Measurements from ENCODE around the gene PCNX3. TPM values are rescaled to one million over a fixed set of nuclear protein-coding genes. Genes with fewer than 3 reads are reported as not detected.
A peak's percentile ranks its signal among the peaks of the same experiment; 100 is the strongest.

PCNX3 gene
- total RNA-seq, 1 experiment from 2014 or later: 50.4 TPM

DNA sequence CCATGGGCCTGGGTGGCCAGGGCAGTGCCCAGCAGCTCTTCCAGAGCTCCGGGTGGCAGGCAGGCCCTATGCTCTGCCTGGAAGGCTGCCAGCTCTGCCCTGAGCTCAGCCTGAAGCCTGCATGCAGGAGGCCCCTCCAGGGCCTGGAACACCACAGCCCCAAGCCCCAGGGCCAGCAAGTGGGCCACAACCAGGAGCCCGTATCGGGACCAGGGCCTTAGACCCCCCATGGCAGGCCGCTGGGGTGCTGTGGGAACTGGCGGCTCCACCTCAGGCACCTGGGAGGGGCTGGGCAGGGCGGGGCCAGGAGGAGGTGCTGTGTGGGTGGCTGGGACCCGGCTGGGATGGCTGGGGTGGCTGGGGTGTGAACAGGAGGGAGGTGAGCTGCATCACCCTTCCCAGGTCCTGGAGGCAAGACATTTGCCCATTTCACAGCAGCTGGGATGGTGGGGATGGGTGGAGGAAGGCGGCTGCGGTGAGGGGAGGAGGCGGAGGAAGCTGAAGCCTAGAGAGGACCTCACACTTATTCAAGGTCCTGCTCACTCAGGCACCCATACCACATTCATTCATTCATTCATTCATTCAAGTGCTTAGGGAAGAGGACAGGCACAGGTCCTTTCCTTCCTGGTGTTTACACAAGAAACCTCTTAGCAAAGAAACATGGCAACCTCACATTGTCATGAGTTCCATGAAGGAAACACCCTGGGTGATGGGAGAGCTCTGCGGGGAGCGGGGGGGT, 19.9 kb upstream of the PCNX3 start, which contains the start of gene KCNK7:
KCNK7 (minus strand) TSS at position 258 of the 739 bp plus-strand sequence; CDS start at position 230, 28 bp downstream.
- Histone ChIP-seq H3K4me3 (replicated peaks in 1 of 2; ENCODE audit: low read depth in 1 of 2, low read length in 2 of 2) (no peak within 1 kb of the TSS), H3K4me1 (ENCODE audit: control insufficient read depth in 1 of 2, insufficient read depth in 2 of 2, low read length in 2 of 2) (peaks cover 12 to 19% of the 10 kb centered on the region in 2 experiments), H3K9me2 (ENCODE audit: insufficient read depth) (no peaks in the 10 kb centered on the region), H3K27ac (ENCODE audit: low read depth, low read length) (no peak within 1 kb of the TSS; the same call in 1 of the 2 replicates), H3K9me3 (ENCODE audit: control insufficient read depth in 1 of 2, insufficient read depth in 1 of 2, low read depth in 1 of 2, low read length in 2 of 2) (no peaks in the 10 kb centered on the region), H3K79me2 (ENCODE audit: insufficient read depth, low read length) (no peaks in the 10 kb centered on the region), H3K9ac (ENCODE audit: low read length) (no peak within 1 kb of the TSS), H3K4me2 (ENCODE audit: low read length) (peak within 1 kb of the TSS; percentile 36), H4K20me1 (ENCODE audit: insufficient read depth) (no peaks in the 10 kb centered on the region), H3K27me3 (ENCODE audit: insufficient read depth, low read length) (no peaks in the 10 kb centered on the region), H2AFZ (ENCODE audit: low read depth, low read length, poor library complexity, severe bottlenecking) (no peak within 1 kb of the TSS), H3K36me3 (ENCODE audit: control insufficient read depth in 1 of 2, insufficient read depth in 2 of 2, low read length in 2 of 2) (peaks cover 0 to 6% of the 10 kb centered on the region in 2 experiments; a peak in 1 of 4 replicates)
- RAD21 ChIA-PET (ENCODE audit: low non-redundant PET in 1 of 2, low total read pairs in 2 of 2, uncharacterized antibody in 2 of 2, unreplicated experiment in 2 of 2): no interaction called here
- ATAC-seq: peak; percentile 63
- CTCF ChIA-PET: interaction anchor here (3.5 kb wide), 1 partner anchor 54 kb away, joined by 28 read pairs; no protein-coding TSS in a partner anchor
- DNase-seq (ENCODE audit: low read depth, low spot score): no peak
- intact Hi-C loops (cut with micrococcal nuclease): no loop called here
- BruUV-seq (replicated peaks): no TSS peak
- POLR2A ChIA-PET: no interaction called here
- no peak for TF ChIP-seq ELF1 (IDR thresholded peaks at IDR 0.05; ENCODE audit: borderline replicate concordance, low read depth)
- no peak for TF ChIP-seq YY1 (IDR thresholded peaks at IDR 0.05; ENCODE audit: extremely low read depth, insufficient replicate concordance, low read depth, low read length)
- TF ChIP-seq JUND (IDR thresholded peaks at IDR 0.05): no peak
- TF ChIP-seq SRF (IDR thresholded peaks at IDR 0.05; ENCODE audit: low read depth): no peak
- TF ChIP-seq RAD21 (IDR thresholded peaks at IDR 0.05; ENCODE audit: low read depth): no peak
- TF ChIP-seq EZH2 (IDR thresholded peaks at IDR 0.05): no peak
- no peak for TF ChIP-seq MAX (IDR thresholded peaks at IDR 0.05)
- TF ChIP-seq POLR2A (IDR thresholded peaks at IDR 0.05; ENCODE audit: borderline replicate concordance, extremely low read depth, insufficient read depth, insufficient read length): no peak
- TF ChIP-seq, protein P1, sequence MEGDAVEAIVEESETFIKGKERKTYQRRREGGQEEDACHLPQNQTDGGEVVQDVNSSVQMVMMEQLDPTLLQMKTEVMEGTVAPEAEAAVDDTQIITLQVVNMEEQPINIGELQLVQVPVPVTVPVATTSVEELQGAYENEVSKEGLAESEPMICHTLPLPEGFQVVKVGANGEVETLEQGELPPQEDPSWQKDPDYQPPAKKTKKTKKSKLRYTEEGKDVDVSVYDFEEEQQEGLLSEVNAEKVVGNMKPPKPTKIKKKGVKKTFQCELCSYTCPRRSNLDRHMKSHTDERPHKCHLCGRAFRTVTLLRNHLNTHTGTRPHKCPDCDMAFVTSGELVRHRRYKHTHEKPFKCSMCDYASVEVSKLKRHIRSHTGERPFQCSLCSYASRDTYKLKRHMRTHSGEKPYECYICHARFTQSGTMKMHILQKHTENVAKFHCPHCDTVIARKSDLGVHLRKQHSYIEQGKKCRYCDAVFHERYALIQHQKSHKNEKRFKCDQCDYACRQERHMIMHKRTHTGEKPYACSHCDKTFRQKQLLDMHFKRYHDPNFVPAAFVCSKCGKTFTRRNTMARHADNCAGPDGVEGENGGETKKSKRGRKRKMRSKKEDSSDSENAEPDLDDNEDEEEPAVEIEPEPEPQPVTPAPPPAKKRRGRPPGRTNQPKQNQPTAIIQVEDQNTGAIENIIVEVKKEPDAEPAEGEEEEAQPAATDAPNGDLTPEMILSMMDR (IDR thresholded peaks at IDR 0.05 in 2 of 3, conservative IDR thresholded peaks at IDR 0.05 in 1 of 3; ENCODE audit: borderline replicate concordance in 1 of 3, insufficient read depth in 1 of 3, low read depth in 2 of 3, low read length in 2 of 3): no peak
- no peak for TF ChIP-seq FOSL1 (IDR thresholded peaks at IDR 0.05; ENCODE audit: low read depth)
- TF ChIP-seq SP1 (IDR thresholded peaks at IDR 0.05; ENCODE audit: low read depth): no peak
- no peak for TF ChIP-seq ATF3 (IDR thresholded peaks at IDR 0.05)
- TF ChIP-seq, protein P2, sequence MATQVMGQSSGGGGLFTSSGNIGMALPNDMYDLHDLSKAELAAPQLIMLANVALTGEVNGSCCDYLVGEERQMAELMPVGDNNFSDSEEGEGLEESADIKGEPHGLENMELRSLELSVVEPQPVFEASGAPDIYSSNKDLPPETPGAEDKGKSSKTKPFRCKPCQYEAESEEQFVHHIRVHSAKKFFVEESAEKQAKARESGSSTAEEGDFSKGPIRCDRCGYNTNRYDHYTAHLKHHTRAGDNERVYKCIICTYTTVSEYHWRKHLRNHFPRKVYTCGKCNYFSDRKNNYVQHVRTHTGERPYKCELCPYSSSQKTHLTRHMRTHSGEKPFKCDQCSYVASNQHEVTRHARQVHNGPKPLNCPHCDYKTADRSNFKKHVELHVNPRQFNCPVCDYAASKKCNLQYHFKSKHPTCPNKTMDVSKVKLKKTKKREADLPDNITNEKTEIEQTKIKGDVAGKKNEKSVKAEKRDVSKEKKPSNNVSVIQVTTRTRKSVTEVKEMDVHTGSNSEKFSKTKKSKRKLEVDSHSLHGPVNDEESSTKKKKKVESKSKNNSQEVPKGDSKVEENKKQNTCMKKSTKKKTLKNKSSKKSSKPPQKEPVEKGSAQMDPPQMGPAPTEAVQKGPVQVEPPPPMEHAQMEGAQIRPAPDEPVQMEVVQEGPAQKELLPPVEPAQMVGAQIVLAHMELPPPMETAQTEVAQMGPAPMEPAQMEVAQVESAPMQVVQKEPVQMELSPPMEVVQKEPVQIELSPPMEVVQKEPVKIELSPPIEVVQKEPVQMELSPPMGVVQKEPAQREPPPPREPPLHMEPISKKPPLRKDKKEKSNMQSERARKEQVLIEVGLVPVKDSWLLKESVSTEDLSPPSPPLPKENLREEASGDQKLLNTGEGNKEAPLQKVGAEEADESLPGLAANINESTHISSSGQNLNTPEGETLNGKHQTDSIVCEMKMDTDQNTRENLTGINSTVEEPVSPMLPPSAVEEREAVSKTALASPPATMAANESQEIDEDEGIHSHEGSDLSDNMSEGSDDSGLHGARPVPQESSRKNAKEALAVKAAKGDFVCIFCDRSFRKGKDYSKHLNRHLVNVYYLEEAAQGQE (IDR thresholded peaks at IDR 0.05; ENCODE audit: low read depth): no peak
- TF ChIP-seq EGR1 (IDR thresholded peaks at IDR 0.05; ENCODE audit: low read depth): no peak
- no peak for TF ChIP-seq ZNF274 (IDR thresholded peaks at IDR 0.05; ENCODE audit: low read depth, low read length)
- TF ChIP-seq TCF7L2 (IDR thresholded peaks at IDR 0.05; ENCODE audit: borderline replicate concordance, extremely low read depth, insufficient read depth, insufficient read length): no peak
- TF ChIP-seq, protein P3, sequence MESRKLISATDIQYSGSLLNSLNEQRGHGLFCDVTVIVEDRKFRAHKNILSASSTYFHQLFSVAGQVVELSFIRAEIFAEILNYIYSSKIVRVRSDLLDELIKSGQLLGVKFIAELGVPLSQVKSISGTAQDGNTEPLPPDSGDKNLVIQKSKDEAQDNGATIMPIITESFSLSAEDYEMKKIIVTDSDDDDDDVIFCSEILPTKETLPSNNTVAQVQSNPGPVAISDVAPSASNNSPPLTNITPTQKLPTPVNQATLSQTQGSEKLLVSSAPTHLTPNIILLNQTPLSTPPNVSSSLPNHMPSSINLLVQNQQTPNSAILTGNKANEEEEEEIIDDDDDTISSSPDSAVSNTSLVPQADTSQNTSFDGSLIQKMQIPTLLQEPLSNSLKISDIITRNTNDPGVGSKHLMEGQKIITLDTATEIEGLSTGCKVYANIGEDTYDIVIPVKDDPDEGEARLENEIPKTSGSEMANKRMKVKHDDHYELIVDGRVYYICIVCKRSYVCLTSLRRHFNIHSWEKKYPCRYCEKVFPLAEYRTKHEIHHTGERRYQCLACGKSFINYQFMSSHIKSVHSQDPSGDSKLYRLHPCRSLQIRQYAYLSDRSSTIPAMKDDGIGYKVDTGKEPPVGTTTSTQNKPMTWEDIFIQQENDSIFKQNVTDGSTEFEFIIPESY (IDR thresholded peaks at IDR 0.05; ENCODE audit: extremely low read depth, insufficient replicate concordance, low read length): no peak
- no peak for TF ChIP-seq EZH2phosphoT487 (IDR thresholded peaks at IDR 0.05; ENCODE audit: borderline replicate concordance)
- TF ChIP-seq POLR2AphosphoS5 (IDR thresholded peaks at IDR 0.05; ENCODE audit: low read depth, low read length): no peak

Data from HCT116 (cell line).